Endothelial cell of umbilical vein (primary cell): ENCODE data around the gene PAX8. TPM values are rescaled to one million over a fixed set of nuclear protein-coding genes. Genes with fewer than 3 reads are reported as not detected.

Source experiments
- BruUV-seq: library from RNA; stranded (reverse); fragments of 400-500 nt; replicated peaks from 2 replicates; lab custom pipeline; 2021; lab: Mats Ljungman, UMichigan
- CTCF ChIA-PET: fragments of 300-600, 350-600 bp; sonication (Branson Sonifier 250); formaldehyde crosslinking; loops from one replicate; lab custom pipeline; 2021; ENCODE audit warnings: antibody characterized with exemption, inconsistent platforms; lab: Charles Lee
- POLR2A ChIA-PET: fragments of 300-600, 350-600 bp; sonication (Branson Sonifier 250); formaldehyde crosslinking; loops from one replicate; lab custom pipeline; 2021; ENCODE audit warnings: antibody characterized with exemption, inconsistent platforms; lab: Charles Lee
- DNase-seq: peaks from one replicate; pipeline ENCODE4 v3.0.0-alpha.2; 2011; ENCODE audit warnings: low read depth, low spot score
- FAIRE-seq: peaks from 2 replicates; lab custom pipeline; 2011; peaks lifted over from hg19 to GRCh38; lab: Jason Lieb, UNC
- H2AFZ ChIP-seq: 2 replicates; pipeline ENCODE4 v1.6.0; 2012; ENCODE audit warnings: low read depth, low read length, control low read depth, inconsistent platforms
- H3K27ac ChIP-seq: 2 replicates; pipeline ENCODE4 v1.5.1; 2011; ENCODE audit warnings: low read depth, mild to moderate bottlenecking, control low read depth, low read length, moderate library complexity; ENCODE audit not compliant: insufficient read depth
- H3K27me3 ChIP-seq, 2 experiments: 2 replicates each; pipeline versions ENCODE4 v1.6.0 to v1.6.1; 2011; ENCODE audit warnings: low read length in 2 of 2, mixed read lengths in 1 of 2; ENCODE audit not compliant: control insufficient read depth in 2 of 2, insufficient read depth in 2 of 2
- H3K36me3 ChIP-seq, 2 experiments: 2 replicates in 1 of 2; 3 replicates in 1 of 2; pipeline ENCODE4 v1.5.1; 2011; ENCODE audit warnings: low read length in 2 of 2, mild to moderate bottlenecking in 1 of 2, moderate library complexity in 1 of 2; ENCODE audit not compliant: control insufficient read depth in 2 of 2, insufficient read depth in 2 of 2; ENCODE audit errors: extremely low read depth in 1 of 2
- H3K4me1 ChIP-seq: 3 replicates; pipeline ENCODE4 v1.5.1; 2011; ENCODE audit warnings: mild to moderate bottlenecking, low read length; ENCODE audit not compliant: control insufficient read depth, insufficient read depth; ENCODE audit errors: extremely low read depth
- H3K4me2 ChIP-seq: 2 replicates; pipeline ENCODE4 v1.6.1; 2011; ENCODE audit warnings: low read length, control low read depth, mixed read lengths; ENCODE audit not compliant: insufficient read depth
- H3K4me3 ChIP-seq, 3 experiments: fragments of 200-600 bp in 1 of 3; sonication (generic), shearing (Covaris generic) in 1 of 3; replicated peaks in 1 of 3; 2 replicates each; pipeline ENCODE4 v1.5.1; 2011 to 2016; ENCODE audit warnings: control low read depth in 3 of 3, low read length in 3 of 3, mild to moderate bottlenecking in 2 of 3, inconsistent platforms in 1 of 3, low read depth in 1 of 3, moderate library complexity in 1 of 3; ENCODE audit not compliant: insufficient read depth in 1 of 3
- H3K79me2 ChIP-seq: 2 replicates; pipeline ENCODE4 v1.6.0; 2012; ENCODE audit warnings: low read length, inconsistent platforms; ENCODE audit not compliant: control insufficient read depth, insufficient read depth
- H3K9ac ChIP-seq: replicated peaks from 2 replicates; pipeline ENCODE3; 2011; ENCODE audit warnings: low read length, control low read depth; ENCODE audit not compliant: insufficient read depth; ENCODE audit errors: extremely low read depth
- H3K9me1 ChIP-seq: replicated peaks from 3 replicates; pipeline ENCODE4 v1.6.0; 2011; ENCODE audit warnings: mild to moderate bottlenecking, low read length; ENCODE audit not compliant: control insufficient read depth, insufficient read depth; ENCODE audit errors: extremely low read depth
- H3K9me3 ChIP-seq: replicated peaks from 2 replicates; pipeline ENCODE4 v1.5.1; 2012; ENCODE audit warnings: low read length, inconsistent platforms; ENCODE audit not compliant: control insufficient read depth, insufficient read depth
- H4K20me1 ChIP-seq: replicated peaks from 2 replicates; pipeline ENCODE3; 2011; ENCODE audit warnings: mild to moderate bottlenecking, low read length; ENCODE audit not compliant: control insufficient read depth, insufficient read depth; ENCODE audit errors: extremely low read depth
- CTCF ChIP-seq, 2 donors: IDR thresholded peaks; 1 replicate in 1 of 2; 2 replicates in 1 of 2; pipeline ENCODE4 v1.5.1; 2011; ENCODE audit warnings: low read length in 2 of 2, mild to moderate bottlenecking in 2 of 2, moderate library complexity in 2 of 2, control low read depth in 1 of 2, inconsistent platforms in 1 of 2, low read depth in 1 of 2; ENCODE audit not compliant: insufficient read depth in 1 of 2; ENCODE audit errors: extremely low read depth in 1 of 2
- EZH2 ChIP-seq: IDR thresholded peaks from 2 replicates; pipeline ENCODE4 v1.6.1; 2012; ENCODE audit warnings: borderline replicate concordance, low read depth, mild to moderate bottlenecking, moderate library complexity, low read length, inconsistent platforms; ENCODE audit not compliant: severe bottlenecking
- FOS ChIP-seq: IDR thresholded peaks from 2 replicates; pipeline ENCODE4 v1.6.1; 2011; ENCODE audit warnings: mild to moderate bottlenecking, low read length, moderate library complexity, borderline replicate concordance; ENCODE audit not compliant: insufficient read depth
- GATA2 ChIP-seq: IDR thresholded peaks from 2 replicates; pipeline ENCODE4 v1.7.0; 2011; ENCODE audit warnings: low read depth, mild to moderate bottlenecking, moderate library complexity, mixed read lengths, low read length; ENCODE audit not compliant: insufficient read length, insufficient read depth
- JUN ChIP-seq: IDR thresholded peaks from 2 replicates; pipeline ENCODE4 v1.6.1; 2011; ENCODE audit warnings: borderline replicate concordance, low read depth; ENCODE audit not compliant: insufficient read length, insufficient read depth
- MAX ChIP-seq: IDR thresholded peaks from 2 replicates; pipeline ENCODE4 v1.6.1; 2011; ENCODE audit not compliant: insufficient read depth, insufficient read length
- MYC ChIP-seq: IDR thresholded peaks from one replicate; pipeline ENCODE4 v1.6.1; 2011; ENCODE audit warnings: mild to moderate bottlenecking, low read depth, low read length
- POLR2A ChIP-seq: IDR thresholded peaks from 2 replicates; pipeline ENCODE4 v1.6.1; 2012; ENCODE audit warnings: low read depth, mild to moderate bottlenecking, control low read depth, low read length
- POLR2AphosphoS5 ChIP-seq: IDR thresholded peaks from 2 replicates; pipeline ENCODE4 v1.6.1; 2012; ENCODE audit warnings: low read depth, mild to moderate bottlenecking, control low read depth, low read length, moderate library complexity; ENCODE audit not compliant: insufficient read depth
- dilution Hi-C: fragments of 300-500 bp; cut with MboI; formaldehyde crosslinking; loops from one replicate; pipeline ENCODE4 v1.15.0; 2019; ENCODE audit warnings: low sequenced_read_pairs; ENCODE audit not compliant: extremely low pct_ligation_motif_present
- intact Hi-C: fragments of 100-400 bp; cut with micrococcal nuclease; formaldehyde crosslinking; loops from one replicate; pipeline ENCODE4 v1.10.0; 2022
- polyA plus RNA-seq, 4 experiments: library from polyadenylated mRNA; depleted of rRNA in 3 of 4; stranded (reverse) in 3 of 4; unstranded in 1 of 4; fragments of >200 nt; gene quantifications; 2 replicates each; pipeline versions ENCODE4 v1.2.1 to v1.2.3, GENCODE V29; 2011 to 2012; ENCODE audit warnings: missing spikeins in 1 of 4
- total RNA-seq: library from RNA; stranded (reverse); gene quantifications from 2 replicates; pipeline ENCODE4 v1.2.3, GENCODE V29; 2021

The PAX8 gene
- total and polyA plus RNA-seq, 2 donors (not counting 3 experiments of a cell fraction or from before 2014, with no cell fraction given) = 0.22 to 0.62 TPM

GRCh38 chr2:113228351-113228750, 50.4 kb downstream of the PAX8 start:
- intact Hi-C loops (no loop called here), dilution Hi-C loops (no loop called here)
- Histone ChIP-seq H3K4me2 (no peak overlapping the region), H3K79me2 (no peaks in the 10 kb centered on the region), H3K36me3 (no peaks in the 10 kb centered on the region), H3K4me1 (no peaks in the 10 kb centered on the region), H4K20me1 (no peaks in the 10 kb centered on the region), H3K9me3 (no peaks in the 10 kb centered on the region), H3K9ac (no peak overlapping the region), H3K9me1 (no peaks in the 10 kb centered on the region), H2AFZ (no peak overlapping the region), H3K27me3 (no peaks in the 10 kb centered on the region), H3K27ac (no peak overlapping the region), H3K4me3 (no peak overlapping the region)
- no peak for DNase-seq
- CTCF ChIA-PET = interaction anchor here (1.3 kb wide), 1 partner anchor 24 kb away, joined by 4 read pairs; no protein-coding TSS in a partner anchor
- POLR2A ChIA-PET = no interaction called here
- FAIRE-seq = no peak
- TF ChIP-seq CTCF (IDR thresholded peaks at IDR 0.05; ENCODE audit: extremely low read depth in 1 of 2, insufficient read depth in 1 of 2, low read depth in 1 of 2, low read length in 2 of 2) (no peak), MYC (no peak), POLR2A (no peak), GATA2 (no peak), JUN (no peak), MAX (no peak), EZH2 (no peak), FOS (no peak), POLR2AphosphoS5 (no peak)
- BruUV-seq = no TSS peak
